ENCODE data around the gene ATP6V1E1. TPM values are rescaled to one million over a fixed set of nuclear protein-coding genes. Genes with fewer than 3 reads are reported as not detected.
A peak's percentile ranks its signal among the peaks of the same experiment; 100 is the strongest.

Gene ATP6V1E1
- total and polyA plus RNA-seq, 9 donors, result 69.0 to 201 (median 82.5) TPM

DNA sequence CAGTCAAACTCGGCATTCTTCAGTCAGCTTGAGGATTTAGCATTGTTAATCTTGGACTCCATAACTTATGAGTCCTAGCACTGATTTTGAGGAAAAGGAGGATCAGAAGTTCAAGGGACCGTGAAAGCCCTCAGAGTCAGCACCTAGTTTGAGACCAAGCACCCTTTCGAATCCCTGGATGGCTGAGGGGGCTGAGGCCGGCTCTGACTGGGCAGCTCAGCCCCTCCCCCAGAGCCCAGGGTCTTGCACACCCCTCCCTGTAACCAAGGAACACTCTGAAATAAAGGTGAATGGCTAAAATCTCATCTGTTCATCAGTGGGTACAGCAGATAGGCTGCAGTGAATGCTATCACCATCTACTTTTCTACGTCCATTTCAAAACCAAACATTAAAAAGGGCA, 38.0 kb downstream of the ATP6V1E1 start:
- no peaks in the 10 kb centered on the region for H3K4me1 ChIP-seq (ENCODE audit: insufficient read depth)
- H3K27me3 ChIP-seq, result no peaks in the 10 kb centered on the region
- intact Hi-C loops (cut with DNase I), result no loop called here
- DNase-seq, result peak in 1 of 5 donors; percentile 4
- no peak overlapping the region for H3K4me3 ChIP-seq
- H3K9me3 ChIP-seq, result no peaks in the 10 kb centered on the region
- H3K27ac ChIP-seq, result no peak overlapping the region
- 65 to 80% (median 71%) methylated on average over 5 of the region's 5 CpGs for WGBS, 3 donors
- TF ChIP-seq POLR2A (IDR thresholded peaks at IDR 0.05) (no peak), EP300 (IDR thresholded peaks at IDR 0.05) (no peak)
- TF ChIP-seq, protein P1, sequence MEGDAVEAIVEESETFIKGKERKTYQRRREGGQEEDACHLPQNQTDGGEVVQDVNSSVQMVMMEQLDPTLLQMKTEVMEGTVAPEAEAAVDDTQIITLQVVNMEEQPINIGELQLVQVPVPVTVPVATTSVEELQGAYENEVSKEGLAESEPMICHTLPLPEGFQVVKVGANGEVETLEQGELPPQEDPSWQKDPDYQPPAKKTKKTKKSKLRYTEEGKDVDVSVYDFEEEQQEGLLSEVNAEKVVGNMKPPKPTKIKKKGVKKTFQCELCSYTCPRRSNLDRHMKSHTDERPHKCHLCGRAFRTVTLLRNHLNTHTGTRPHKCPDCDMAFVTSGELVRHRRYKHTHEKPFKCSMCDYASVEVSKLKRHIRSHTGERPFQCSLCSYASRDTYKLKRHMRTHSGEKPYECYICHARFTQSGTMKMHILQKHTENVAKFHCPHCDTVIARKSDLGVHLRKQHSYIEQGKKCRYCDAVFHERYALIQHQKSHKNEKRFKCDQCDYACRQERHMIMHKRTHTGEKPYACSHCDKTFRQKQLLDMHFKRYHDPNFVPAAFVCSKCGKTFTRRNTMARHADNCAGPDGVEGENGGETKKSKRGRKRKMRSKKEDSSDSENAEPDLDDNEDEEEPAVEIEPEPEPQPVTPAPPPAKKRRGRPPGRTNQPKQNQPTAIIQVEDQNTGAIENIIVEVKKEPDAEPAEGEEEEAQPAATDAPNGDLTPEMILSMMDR (IDR thresholded peaks at IDR 0.05), result no peak
- H3K36me3 ChIP-seq, result no peaks in the 10 kb centered on the region

DNA sequence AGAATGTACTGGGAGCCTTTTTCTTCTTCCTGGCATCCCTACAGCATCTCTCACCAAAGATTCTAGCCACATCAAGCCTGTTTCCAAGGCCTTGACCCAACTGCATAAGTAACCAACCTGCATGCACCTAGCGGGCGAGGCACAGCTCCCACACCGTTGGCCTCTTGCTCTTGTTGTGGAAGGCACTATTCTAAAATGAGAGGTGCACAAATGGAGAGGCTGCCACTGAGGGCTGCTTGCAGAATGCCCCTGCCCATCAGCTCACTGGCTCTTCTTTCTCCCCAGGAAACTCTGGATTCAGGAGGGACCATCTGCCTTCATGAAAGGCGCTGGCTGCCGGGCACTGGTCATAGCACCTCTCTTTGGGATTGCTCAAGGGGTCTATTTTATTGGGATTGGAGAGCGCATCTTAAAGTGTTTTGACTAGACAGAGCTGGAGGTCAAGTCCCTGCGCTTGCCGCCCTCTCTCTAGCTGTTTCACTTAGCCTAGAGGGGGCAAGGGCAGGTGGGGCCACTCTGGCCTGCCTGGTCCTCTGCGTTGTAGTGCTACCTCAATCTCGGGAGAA, 38.7 kb downstream of the ATP6V1E1 start:
- Histone ChIP-seq H3K4me1 (ENCODE audit: insufficient read depth) (no peaks in the 10 kb centered on the region), H3K9me3 (no peaks in the 10 kb centered on the region), H3K36me3 (no peaks in the 10 kb centered on the region), H3K4me3 (no peak overlapping the region), H3K27me3 (no peaks in the 10 kb centered on the region), H3K27ac (no peak overlapping the region)
- peak in 2 of 5 donors; percentile 4 to 19 for DNase-seq
- WGBS, 3 donors, result 88 to 89% (median 89%) methylated on average over 10 of the region's 10 CpGs
- TF ChIP-seq EP300 (IDR thresholded peaks at IDR 0.05), result no peak
- TF ChIP-seq, protein P1 (IDR thresholded peaks at IDR 0.05), result no peak
- TF ChIP-seq POLR2A (IDR thresholded peaks at IDR 0.05), result no peak
- intact Hi-C loops (cut with DNase I), result no loop called here

DNA sequence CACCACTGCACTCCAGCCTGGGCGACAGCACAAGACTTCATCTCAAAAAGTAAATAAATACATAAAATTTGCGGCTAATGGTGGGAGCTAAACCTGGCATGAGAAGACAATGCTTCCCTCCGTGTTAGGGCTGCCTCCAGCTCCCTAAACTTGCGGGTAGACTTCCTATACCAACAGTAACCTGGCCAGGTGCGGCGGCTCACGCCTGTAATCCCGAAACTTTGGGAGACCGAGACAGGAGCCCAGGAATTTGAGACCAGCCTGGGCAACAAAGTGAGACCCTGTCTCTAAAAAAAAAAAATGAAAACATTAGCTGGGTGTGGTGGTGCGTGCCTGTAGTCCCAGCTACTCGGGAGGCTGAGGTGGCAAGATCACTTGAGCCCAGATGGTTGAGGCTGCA, 39.9 kb downstream of the ATP6V1E1 start:
- no peaks in the 10 kb centered on the region for H3K36me3 ChIP-seq
- 90 to 93% (median 90%) methylated on average over 11 of the region's 11 CpGs for WGBS, 3 donors
- no peaks in the 10 kb centered on the region for H3K27me3 ChIP-seq
- DNase-seq, result peak in 2 of 5 donors; percentile 7 to 9
- TF ChIP-seq, protein P1 (IDR thresholded peaks at IDR 0.05), result no peak
- TF ChIP-seq POLR2A (IDR thresholded peaks at IDR 0.05) (no peak), EP300 (IDR thresholded peaks at IDR 0.05) (no peak)
- intact Hi-C loops (cut with DNase I), result no loop called here
- no peaks in the 10 kb centered on the region for H3K9me3 ChIP-seq
- H3K4me3 ChIP-seq, result no peak overlapping the region
- H3K4me1 ChIP-seq (ENCODE audit: insufficient read depth), result no peaks in the 10 kb centered on the region
- no peak overlapping the region for H3K27ac ChIP-seq

DNA sequence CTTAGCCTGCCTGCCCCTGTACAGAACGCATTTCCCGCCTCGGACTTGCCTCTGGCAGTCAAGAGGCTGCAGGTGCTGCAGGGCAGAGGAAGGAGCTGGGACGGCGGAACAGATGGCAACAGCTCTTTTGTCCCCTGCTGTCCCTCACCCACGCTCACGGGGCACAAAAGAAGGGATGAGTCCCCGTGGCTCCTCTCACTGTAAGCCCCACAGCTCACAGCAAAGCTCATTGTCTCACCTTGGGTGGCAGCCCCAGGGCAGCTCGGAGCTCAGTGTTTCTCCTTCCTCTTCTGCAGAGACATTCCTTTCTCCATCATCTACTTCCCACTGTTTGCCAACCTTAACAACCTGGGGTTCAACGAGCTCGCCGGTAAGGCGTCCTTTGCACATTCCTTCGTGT, 40.9 kb downstream of the ATP6V1E1 start:
- H3K27me3 ChIP-seq, result no peaks in the 10 kb centered on the region
- no peaks in the 10 kb centered on the region for H3K36me3 ChIP-seq
- no peaks in the 10 kb centered on the region for H3K9me3 ChIP-seq
- TF ChIP-seq, protein P1 (IDR thresholded peaks at IDR 0.05), result no peak
- TF ChIP-seq EP300 (IDR thresholded peaks at IDR 0.05) (no peak), POLR2A (IDR thresholded peaks at IDR 0.05) (no peak)
- no peak overlapping the region for H3K27ac ChIP-seq
- H3K4me1 ChIP-seq (ENCODE audit: insufficient read depth), result no peaks in the 10 kb centered on the region
- DNase-seq, result peak in 2 of 5 donors; percentile 1 to 19
- no peak overlapping the region for H3K4me3 ChIP-seq
- intact Hi-C loops (cut with DNase I), result no loop called here
- WGBS, 3 donors, result 88 to 90% (median 89%) methylated on average over 14 of the region's 14 CpGs

Measured in ovary (tissue), 9 donors.